IPS-18c (cell line): ENCODE measurements around the gene BICD2.
"Not testable (repeated sequence)": the region's sequence is repeated elsewhere in the genome, so short reads cannot be mapped to it uniquely, and the experiment has no call there.

Source experiments
- H3K4me3 ChIP-seq: 2 replicates; pipeline ENCODE4 v1.7.0; 2013; ENCODE audit warnings: low read depth, mild to moderate bottlenecking, low read length, moderate library complexity; ENCODE audit not compliant: insufficient read depth
- H3K9me3 ChIP-seq: one replicate; pipeline ENCODE4 v1.6.1; 2013; ENCODE audit warnings: mild to moderate bottlenecking, low read length, moderate library complexity; ENCODE audit not compliant: control insufficient read depth, insufficient read depth

Gene BICD2

DNA sequence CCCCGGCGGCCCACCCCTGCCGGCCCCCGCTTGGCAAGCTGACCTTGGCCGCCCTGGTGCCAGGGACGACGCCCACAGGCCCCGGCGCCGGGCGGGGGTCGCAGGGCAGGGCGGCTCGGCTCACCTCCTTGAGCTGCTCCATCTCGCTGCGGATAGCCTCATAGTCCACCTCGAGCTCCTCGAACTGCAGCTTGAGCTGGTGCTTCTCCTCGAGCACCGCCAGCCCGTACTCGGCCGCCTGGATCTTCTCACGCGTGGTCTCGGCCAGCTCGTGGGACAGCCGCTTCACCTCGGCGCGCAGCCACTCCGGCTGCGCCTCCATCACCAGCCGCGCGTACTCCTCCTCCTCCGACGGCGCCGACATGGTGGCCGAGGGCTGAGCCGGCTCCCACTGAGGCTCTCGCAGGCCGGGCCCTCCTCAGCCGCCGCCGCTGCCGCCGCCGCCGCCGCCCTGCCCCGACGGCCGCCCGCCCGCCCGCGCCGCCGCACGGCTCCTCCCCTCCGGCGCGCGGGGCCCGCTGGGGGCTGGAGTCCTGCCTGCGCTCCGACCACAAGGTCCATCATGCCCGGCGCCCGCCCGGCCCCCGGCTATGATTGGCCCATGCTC is at the start of gene BICD2:
Gene BICD2, minus strand, starts transcription at position 453 of the 607 bp plus-strand sequence. Its CDS starts 89 bp downstream, at position 364.
- H3K4me3 ChIP-seq: peak within 1 kb of the TSS; percentile 92
- H3K9me3 ChIP-seq: no peaks in the 10 kb centered on the region

DNA sequence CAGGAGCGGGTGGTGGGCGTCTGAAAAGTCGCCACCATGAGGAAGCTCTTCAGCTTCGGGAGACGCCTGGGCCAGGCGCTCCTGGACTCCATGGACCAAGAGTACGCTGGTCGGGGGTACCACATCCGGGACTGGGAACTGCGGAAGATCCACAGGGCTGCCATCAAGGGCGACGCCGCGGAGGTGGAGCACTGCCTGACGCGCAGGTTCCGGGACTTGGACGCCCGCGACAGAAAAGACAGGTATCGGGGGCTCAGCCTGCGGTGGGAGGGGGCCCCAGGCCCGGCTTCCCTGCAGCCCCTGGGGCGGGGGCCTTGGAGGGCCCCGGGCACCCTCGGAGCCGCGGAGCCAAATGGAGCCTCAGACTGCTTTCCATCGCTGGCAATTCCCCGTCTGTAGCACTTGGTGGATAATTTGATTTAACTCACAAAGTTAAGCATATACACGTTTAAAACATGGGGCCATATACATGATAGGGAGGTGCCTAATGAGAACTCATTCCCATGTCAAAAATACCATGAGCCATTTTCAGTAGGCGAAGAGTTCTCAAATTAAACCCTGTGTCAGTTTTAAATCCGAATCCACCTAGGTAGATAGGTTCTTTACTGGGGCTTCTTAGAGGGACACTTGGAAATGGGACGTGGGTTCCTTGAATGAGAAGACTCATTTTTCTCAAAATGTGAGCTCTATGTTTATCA is 45.1 kb upstream of the BICD2 start:
- H3K4me3 ChIP-seq: peak overlapping the region; percentile 56

DNA sequence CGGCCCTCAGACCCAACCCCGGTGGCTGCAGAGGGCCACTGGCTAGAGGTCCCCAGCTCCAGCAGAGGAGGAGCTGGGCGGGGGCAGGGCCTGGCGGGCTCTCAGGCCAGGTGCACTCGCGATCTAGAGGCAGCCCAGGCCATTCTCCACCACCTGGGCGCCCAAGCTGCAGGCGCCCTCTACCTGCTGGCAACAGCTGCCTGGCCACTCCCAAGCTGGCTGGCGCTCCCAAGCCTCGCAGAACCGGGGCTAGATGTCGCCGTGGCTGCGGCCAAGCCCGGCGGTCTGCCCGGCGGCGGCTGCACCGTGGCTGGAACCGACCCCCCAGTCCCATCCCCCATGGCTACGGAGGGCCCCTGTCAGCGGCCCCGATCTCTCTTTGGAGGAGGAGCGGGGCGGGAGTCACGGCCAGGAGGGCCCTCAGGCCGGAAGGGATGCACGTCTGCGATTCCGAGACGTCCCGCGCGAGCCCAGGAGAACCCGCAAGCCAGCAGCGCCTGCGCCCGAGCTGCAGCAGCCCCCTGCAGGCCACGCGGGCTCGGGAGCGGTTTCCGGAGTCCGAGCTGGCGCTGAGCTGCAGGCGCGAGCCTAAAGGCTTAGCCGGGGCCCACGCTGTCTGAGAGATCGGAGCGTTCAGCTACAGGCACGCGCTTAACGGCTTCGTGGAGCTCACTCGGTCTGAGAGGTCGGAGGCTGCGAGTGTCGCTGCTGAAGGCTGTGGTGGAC is 44.3 kb upstream of the BICD2 start:
- H3K4me3 ChIP-seq: peak overlapping the region; percentile 56
- no peaks in the 10 kb centered on the region for H3K9me3 ChIP-seq

More for the DNA sequence above, 45.1 kb upstream of the BICD2 start:
- not testable (repeated sequence) for H3K9me3 ChIP-seq

DNA sequence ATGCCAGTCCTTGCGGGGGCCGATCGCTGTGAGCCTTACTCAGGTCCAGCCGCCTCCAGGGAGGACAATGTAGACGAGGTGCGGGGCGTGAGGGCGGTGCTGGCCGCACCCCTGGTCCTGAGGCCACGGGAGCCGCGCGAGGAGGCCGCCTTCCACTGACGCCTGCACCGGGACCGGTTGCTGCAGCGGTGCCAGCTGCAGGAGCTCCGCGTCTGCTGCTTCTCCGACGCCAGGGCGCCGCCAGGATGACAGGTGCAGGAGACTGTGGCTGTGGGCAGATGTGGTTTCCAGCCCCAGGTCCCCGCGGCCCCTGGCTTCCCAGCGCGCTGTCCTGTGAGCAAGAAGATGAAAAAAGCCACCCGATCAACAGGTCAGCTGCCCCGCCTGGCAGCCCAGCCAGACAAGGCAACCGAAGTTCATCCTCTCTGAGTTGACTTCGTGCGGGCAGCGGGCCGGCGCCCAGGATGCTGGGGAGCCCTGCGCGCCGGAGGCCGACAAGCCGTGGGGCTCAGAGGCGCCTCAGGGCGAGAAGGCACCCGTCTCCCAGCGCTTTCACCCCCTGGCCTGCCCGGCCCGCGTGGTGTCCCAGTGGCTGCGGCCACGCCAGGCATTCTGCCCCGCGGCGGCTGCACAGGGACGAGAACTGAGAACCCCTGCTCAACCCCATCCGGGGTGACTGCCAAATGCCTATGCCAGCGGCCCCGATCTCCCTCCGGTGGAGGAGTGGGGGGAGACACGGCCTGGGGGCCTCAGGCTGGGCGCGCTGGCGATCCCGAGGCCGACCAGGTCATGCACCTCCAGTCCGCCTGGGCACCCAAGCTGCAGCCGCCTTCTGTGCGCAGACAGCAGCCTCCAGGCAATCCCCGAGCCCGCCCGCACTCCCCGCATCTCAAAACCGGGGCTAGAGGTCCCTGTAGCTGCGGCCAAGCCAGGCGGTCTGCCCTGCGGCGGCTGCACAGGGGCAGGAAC is 43.4 kb upstream of the BICD2 start:
- Histone ChIP-seq H3K4me3 (peak overlapping the region; percentile 56), H3K9me3 (no peaks in the 10 kb centered on the region)

DNA sequence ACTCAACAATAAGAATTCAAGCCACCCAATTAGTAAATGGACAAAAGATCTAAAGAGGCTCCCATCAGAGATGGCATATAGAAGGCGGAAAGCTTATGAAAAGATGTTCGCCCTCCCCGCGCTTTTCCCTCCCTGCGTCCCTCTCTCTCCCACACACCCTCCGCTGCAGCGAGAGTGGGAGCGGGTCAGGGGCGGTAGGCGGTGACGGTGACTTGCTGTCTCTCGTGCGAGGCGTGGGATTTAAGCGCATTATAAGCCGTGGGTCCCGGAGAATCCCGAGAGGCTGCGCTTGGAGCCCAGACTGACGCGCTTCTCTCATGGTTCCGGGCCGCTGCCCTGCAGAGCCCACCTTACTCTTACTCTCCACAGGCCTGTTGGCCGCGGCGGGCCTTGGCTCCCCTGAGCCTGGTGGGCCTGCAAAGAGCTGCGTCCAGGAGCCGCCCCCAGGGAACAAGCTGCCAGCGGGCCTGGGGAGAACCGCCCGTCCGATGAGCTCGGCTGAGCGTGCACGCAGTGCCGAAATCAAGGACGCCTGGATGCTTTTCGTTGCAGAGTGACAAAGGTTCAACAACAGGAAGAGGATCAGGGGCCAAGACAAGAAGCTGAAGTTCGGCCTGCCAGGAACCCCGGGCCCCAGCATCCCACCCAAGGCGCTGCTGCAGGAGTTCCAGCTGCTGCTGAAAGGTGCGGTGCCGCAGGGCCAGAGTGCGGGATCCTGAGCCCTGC is 42.6 kb upstream of the BICD2 start:
- no peaks in the 10 kb centered on the region for H3K9me3 ChIP-seq
- peak overlapping the region; percentile 56; the same call in 1 of the 2 replicates for H3K4me3 ChIP-seq

DNA sequence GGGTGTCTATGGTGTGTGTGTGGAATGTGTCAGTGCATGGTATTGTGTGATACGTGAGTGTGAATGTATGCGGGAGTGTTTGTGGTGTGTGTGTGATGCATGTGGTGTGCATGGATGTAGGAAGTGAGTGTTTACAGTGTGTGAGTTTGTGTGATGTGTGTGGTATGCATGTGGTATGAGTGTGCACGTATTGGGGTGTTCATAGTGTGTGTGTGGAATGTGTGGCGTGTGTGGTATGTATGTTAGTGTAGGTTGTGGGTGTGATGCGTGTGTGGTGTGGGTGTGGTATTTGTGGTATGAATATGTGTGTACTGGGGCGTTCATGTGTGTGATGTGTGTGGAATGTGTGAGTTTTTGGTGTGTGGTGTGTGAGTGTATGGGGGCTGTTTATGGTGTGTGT is 40.1 kb upstream of the BICD2 start:
- no peak overlapping the region for H3K4me3 ChIP-seq

DNA sequence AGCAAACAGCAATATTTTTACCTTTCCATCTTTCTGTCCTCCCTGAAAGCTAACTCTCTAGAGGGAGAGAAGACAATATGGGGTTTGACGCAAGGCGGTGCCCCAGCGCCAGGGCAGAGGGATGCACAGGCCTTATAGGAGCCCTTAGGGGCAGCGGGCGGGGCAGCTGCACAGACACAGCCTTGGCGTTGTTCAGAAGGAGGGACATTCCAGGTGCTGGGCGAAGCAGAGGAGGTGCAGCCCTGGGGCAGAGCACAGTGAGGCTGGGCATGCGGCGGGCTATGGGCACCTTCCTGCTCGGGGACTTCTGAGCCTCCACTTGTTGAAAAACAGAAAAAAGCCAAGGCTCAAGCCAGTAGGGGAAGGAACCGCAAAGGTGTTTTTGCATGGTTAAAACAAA is 33.7 kb upstream of the BICD2 start:
- no peaks in the 10 kb centered on the region for H3K9me3 ChIP-seq
- no peak overlapping the region for H3K4me3 ChIP-seq

More for the DNA sequence above, 40.1 kb upstream of the BICD2 start:
- no peaks in the 10 kb centered on the region for H3K9me3 ChIP-seq

DNA sequence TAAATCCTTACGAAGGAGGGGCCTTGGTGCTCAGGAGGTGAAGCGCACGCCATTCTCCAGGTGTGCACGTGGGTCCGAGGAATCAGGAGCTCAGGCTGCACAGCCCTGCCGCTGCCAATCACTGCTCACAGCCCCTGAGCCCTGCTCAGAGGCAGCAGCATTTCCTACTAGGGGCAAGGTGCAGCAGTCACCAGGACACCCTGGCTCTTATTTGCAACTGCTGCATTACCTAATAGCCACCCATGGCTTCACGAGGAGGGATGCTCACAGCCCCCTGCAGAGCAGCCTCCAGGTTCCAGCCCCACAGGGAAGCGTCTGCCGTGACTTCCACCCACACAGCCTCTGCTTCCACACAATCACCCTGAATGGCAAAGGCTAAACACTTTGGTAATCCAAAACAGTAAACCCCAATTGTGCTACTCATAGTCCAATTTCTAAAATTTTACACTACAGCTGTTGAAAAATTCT is 31.7 kb upstream of the BICD2 start:
- not testable (repeated sequence) for H3K9me3 ChIP-seq, H3K4me3 ChIP-seq

DNA sequence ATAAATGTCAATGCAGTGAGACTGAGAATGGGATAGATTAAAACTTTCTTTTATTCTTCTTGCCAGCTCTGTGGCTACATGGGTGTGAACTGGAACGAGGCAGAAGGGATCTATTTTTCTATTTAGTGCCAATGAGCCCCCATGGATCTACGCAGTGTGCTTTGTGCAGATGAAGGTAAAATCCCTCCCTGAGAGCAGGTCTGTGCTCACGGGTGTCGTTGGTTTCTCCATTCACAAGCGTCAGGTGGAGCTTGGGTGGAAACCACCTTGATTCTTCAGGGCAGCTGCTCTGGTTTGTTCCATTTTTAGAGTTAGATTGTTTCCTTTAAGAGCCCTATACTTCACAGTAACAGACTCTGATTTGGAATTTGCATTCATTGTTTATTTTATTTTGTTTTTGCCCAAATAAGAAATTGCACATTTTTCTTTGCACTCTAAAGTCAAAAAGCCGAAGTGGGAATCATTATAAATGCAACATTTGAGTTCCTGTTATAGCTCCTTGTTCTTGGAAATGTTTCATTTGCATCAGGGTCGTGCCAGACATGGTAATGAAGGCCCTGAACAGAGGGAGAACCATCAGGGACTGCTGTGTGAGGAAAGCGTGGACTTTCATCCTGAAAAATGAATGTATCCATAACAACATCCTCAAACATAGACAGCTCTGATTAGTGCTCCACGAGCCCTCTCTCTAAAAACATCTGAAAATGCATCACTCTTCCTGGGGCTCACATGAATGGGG is 31.1 kb upstream of the BICD2 start:
- H3K9me3 ChIP-seq: no peaks in the 10 kb centered on the region
- no peak overlapping the region for H3K4me3 ChIP-seq

DNA sequence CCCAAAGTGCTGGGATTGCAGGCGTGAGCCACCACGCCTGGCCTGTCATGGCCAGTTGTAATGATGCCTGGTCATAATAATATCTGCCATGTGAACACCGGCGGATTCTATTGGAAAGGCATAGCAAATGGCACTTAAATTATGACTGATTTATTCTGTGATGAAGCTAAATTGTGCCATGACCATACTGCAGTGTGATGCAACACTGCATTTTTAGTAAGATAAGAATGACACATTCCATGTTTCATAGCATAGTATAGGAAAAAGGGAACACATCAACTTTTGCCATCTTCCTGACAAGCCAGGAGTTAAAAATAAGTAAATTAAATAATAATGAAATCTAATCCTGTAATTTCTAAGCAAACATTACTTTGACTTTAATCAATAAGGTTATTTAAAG is 30.4 kb upstream of the BICD2 start:
- Histone ChIP-seq H3K4me3 (no peak overlapping the region), H3K9me3 (no peaks in the 10 kb centered on the region)

DNA sequence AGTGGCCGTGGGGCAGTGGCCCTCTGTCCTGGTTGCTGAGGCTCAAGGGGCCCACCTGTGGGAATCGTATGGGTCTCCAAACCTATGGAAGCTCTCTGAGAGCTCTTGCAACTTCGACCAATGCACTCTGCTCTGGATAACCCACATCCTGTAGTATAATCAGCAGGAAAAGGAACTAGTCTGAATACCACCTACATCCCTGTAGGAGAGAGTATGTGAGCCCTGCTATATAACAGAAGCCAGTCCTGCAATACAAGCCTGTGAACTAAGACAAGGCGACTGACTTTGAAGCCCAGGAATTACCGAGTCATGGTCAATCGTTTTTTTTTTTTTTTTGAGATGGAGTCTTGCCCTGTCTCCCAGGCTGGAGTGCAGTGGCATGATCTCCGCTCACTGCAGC is 29.8 kb upstream of the BICD2 start:
- no peak overlapping the region for H3K4me3 ChIP-seq
- no peaks in the 10 kb centered on the region for H3K9me3 ChIP-seq

DNA sequence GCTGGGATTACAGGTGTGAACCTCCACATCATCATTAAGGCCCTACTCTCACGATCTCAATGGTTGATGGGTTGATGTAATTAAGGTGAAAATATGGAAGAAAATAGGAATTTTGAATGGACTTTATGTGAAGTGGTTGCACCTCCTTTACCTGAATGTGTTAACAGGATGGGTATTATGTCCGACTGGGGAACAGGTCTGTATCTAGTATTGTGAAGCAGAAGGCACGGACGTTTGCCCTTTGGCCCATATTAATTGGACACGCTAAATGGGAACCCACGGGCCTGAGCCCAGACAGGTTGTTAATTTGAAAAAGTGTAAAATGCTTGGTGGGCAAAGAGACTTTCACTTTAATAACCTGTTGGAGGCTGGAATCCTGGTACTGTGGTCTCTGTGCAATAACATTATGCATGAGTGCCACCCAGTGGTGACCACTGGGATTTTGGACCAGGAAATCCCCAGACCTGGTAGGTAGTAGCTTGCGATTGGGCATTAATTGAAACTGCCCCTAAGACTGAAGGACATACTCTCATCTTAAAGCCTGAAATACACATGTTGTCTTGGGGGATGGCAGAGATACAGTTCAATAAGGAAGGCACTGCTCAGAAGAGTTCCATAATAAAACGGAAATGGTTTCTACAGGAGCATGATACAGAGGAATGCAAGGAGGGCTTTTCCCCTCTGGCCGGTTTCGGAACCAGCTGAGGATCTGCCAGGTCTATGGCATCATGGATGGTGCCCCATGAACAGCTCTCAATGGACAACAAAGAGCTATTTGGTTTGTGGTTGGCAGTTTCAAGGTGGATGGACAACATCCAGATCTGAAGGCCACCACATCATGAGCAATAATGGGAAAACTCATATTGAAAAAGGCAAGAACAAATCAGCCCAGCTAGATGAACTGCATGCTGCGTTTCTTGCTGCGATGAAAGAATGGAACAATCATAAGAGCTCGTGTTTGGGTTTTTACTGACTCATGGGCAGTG is 26.2 kb upstream of the BICD2 start:
- Histone ChIP-seq H3K9me3 (no peaks in the 10 kb centered on the region), H3K4me3 (no peak overlapping the region)

DNA sequence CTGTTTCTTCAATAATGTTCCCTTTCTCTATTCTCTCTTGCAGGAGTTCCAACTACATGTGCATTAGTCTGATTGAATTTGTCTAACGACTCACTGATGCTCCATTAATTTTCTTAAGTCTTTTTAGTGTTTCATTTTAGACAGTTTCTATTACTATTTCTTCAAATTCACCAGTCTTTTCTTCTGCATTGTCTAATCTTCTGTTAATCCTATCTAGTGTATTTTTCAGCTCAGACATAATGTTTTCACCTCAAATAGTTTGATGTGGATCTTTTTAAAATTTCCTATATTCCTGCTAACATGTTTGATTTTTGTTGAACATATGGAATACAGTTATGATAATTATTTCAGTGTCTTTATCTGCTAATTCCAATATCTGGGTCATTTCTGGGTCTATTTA is 21.7 kb upstream of the BICD2 start:
- no peaks in the 10 kb centered on the region for H3K9me3 ChIP-seq

DNA sequence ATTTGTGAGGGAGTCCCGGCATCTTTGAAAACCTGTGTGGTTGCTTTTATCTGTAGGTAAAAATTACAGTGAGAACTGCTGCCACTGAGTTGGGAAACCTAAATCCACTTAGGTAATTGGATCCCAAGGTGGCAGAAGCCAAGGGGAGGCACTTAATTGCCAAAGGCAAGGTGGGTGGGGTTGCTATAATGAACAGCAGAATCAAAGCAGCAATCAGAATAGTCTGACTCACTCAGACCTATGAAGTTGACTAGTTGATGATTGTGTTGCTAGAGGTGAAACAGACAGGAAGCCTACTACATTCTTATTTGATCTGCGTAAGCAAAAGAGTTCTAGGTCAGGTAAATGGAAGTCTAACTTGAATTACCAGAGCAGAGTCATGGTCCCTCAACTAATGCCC is 17.3 kb upstream of the BICD2 start:
- Histone ChIP-seq H3K9me3 (no peaks in the 10 kb centered on the region), H3K4me3 (no peak overlapping the region)

More for the DNA sequence above, 21.7 kb upstream of the BICD2 start:
- no peak overlapping the region for H3K4me3 ChIP-seq

DNA sequence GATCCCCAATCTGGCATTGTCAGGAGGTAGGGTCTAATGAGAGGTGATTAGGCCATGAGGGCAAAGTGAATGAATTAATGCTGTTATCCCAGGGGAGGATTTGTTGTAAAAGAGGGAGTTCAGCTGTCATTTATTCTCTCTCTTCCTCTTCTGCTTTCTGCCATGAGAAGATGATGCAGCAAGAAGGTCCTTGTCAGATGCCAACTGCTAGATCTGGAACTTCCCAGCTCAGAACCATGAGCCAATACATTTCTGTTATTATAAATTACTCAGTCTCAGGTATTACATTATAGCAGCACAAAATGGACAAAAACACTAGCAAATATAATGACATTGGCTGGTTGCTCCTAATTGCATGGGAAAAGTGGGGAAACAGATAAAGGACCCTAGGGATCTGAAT is 15.6 kb upstream of the BICD2 start:
- Histone ChIP-seq H3K4me3 (no peak overlapping the region), H3K9me3 (no peaks in the 10 kb centered on the region)
